GM18520 (cell line): Measurements from ENCODE around the gene KIR2DL4.
"Not testable (repeated sequence)": the region's sequence is repeated elsewhere in the genome, so short reads cannot be mapped to it uniquely, and the experiment has no call there.

Source experiments
- ATAC-seq: cut with Tn5 transposase; IDR thresholded peaks from one replicate; pipeline ENCODE4 v1.9.1; 2021; ENCODE audit not compliant: unreplicated experiment

The KIR2DL4 gene

DNA sequence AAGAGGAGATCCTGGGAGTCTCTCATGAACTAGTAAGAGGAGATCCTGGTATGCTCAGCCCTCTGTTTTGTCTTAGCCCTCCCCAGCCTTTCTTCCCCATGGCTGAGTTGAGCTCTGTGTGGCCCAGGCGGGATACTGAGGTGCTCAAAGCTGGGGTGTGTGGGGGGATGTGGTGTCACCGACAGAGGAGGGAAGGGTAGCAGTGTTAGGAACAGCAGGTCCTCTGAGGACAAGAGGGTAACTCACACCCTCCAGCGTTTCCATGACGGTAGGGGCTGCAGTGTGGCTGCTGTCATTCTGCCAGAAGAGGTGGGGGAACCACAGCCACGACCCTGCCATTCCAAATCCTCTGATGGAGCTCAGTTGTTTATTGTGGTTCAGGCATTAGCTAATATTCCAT lies 691 bp downstream of the KIR2DL4 start:
- no peak for ATAC-seq

DNA sequence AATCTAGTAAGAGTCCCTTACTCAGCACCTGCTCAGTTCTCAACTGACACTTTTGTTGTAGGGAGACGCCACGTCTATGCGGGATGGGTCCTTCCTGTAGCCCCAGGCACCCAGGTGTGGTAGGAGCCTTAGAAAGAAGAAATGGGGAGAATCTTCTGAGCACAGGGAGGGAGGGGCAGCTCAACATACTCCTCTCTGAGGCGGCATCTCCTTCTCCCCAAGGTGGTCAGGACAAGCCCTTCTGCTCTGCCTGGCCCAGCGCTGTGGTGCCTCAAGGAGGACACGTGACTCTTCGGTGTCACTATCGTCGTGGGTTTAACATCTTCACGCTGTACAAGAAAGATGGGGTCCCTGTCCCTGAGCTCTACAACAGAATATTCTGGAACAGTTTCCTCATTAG lies 1.2 kb downstream of the KIR2DL4 start:
- no peak for ATAC-seq

- ATAC-seq: no peak
These were observed 2.5 kb downstream of the KIR2DL4 start for GRCh38 chr19:54805665-54806515.

DNA sequence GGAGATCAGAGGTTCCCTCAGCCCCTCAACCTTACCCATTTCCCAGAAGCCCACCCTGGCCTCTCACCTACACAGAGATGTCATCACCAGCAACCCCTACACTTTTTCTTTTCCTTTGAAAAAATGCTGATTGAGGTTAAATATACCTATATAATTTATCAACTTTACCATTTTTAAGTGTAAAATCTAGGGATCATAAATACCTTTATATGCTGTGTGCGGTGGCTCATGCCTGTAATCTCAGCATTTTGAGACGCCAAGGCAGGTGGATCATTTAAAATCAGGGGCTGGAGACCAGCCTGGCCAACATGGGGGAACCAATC lies 3.1 kb downstream of the KIR2DL4 start:
- no peak for ATAC-seq

- not testable (repeated sequence) for ATAC-seq
These were observed 11.2 kb downstream of the KIR2DL4 start for GRCh38 chr19:54814571-54814970.

- ATAC-seq: not testable (repeated sequence)
These were observed 12.8 kb downstream of the KIR2DL4 start, which contains the start of gene KIR3DL1 for GRCh38 chr19:54816251-54816650. Gene KIR3DL1 (plus strand): TSS chr19:54816468.

DNA sequence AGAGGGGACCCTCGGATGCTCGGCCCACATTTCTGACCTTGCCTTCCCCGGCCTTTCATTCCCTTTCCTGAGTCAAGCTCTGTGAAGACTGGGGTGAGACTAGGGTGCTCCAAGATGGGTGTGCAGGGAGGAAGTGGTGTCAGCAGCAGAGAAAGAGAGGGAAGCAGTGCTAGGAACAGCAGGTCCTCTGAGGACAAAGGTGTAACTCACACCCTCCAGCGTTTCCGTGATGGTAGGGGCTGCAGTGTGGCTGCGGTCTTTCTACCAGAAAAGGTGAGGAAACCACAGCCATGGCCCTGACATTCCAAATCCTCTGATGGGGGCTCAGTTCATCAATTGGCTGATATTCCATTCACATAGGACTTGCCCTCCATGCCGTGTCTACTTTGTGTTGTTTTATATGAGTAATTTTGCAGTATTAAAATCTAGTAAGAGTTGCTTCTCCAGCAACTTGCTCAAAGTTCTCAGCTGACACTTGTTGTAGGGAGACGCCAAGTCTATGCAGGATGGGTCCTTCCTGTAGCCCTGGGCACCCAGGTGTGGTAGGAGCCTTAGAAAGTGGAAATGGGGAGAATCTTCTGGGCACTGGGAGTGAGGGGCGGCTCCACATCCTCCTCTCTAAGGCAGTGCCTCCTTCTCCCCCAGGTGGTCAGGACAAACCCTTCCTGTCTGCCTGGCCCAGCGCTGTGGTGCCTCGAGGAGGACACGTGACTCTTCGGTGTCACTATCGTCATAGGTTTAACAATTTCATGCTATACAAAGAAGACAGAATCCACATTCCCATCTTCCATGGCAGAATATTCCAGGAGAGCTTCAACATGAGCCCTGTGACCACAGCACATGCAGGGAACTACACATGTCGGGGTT lies 14.5 kb downstream of the KIR2DL4 start:
- ATAC-seq: no peak

- not testable (repeated sequence) for ATAC-seq
These were observed 21.0 kb downstream of the KIR2DL4 start for GRCh38 chr19:54824416-54824815.

DNA sequence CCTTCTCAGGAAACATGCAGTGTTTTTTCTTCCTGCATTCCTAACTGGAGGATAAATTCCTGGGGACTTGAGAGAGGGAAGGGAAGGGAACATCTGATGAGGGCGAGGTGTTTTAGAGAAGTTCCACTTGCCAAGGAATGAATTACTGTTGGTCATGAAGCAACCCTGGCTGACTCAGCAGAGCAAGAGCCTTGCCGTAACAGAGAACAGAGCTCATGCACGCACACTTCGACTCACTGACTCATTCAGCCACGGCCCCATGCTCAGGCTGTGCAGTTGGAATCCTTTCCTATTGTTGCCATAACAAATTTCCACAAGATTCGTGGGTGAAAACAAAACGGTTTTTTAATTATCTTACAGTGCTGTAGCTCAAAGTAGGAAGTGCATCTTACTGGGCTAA lies 21.9 kb downstream of the KIR2DL4 start:
- ATAC-seq: not testable (repeated sequence)

- ATAC-seq: not testable (repeated sequence)
These were observed 24.7 kb downstream of the KIR2DL4 start for GRCh38 chr19:54828064-54828463.

DNA sequence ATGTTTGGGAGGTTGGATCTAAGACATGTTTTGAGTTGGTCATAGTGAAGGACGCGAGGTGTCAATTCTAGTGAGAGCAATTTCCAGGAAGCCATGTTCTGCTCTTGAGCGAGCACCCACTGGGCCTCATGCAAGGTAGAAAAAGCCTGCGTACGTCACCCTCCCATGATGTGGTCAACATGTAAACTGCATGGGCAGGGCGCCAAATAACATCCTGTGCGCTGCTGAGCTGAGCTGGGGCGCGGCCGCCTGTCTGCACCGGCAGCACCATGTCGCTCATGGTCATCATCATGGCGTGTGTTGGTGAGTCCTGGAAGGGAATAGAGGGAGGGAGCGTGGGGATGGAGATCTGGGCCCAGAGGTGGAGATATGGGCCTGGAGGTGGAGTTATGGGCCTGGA lies 29.1 kb downstream of the KIR2DL4 start, which contains the start of gene KIR2DS4:
Gene KIR2DS4, plus strand, starts transcription at position 181 of the 400 bp plus-strand sequence.
- ATAC-seq: not testable (repeated sequence)

DNA sequence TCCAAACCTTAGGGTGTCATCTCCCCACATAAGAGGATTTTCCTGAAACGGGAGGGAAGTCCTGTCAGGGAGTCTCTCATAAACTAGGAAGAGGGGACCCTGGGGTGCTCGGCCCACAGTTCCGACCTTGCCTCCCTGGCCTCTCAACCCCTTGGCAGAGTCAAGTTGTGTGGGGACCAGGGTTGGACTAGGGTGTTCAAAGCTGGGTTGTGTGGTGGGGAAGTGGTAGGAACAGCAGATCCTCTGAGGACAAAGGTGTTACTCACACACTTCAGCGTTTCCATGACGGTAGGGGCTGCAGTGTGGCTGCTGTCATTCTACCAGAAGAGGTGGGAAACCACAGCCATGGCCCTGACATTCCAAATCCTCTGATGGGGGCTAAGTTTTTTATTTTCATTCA lies 31.7 kb downstream of the KIR2DL4 start:
- ATAC-seq: not testable (repeated sequence)

- ATAC-seq: not testable (repeated sequence)
These were observed 34.1 kb downstream of the KIR2DL4 start for GRCh38 chr19:54837522-54837921.

DNA sequence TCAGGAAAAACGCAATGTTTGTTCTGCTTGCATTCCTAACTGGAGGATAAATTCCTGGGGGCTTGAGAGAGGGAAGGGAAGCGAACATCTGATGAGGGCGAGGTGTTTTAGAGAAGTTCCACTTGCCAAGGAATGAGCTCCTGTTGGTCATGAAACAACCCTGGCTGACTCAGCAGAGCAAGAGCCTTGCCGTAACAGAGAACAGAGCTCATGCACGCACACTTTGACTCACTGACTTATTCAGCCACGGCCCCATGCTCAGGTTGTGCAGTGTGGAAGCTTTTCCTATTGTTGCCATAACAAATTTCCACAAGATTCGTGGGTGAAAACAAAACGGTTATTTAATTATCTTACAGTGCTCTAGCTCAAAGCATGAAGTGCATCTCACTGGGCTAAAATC lies 39.8 kb downstream of the KIR2DL4 start:
- not testable (repeated sequence) for ATAC-seq

GRCh38 chr19:54850061-54850640 lies 46.7 kb downstream of the KIR2DL4 start, which contains the start of gene KIR3DL2:
Gene KIR3DL2 (plus strand): TSS chr19:54850443. CDS start chr19:54850476, 33 bp downstream.
- not testable (repeated sequence) for ATAC-seq

GRCh38 chr19:54850930-54851329 lies 47.5 kb downstream of the KIR2DL4 start:
- no peak for ATAC-seq

DNA sequence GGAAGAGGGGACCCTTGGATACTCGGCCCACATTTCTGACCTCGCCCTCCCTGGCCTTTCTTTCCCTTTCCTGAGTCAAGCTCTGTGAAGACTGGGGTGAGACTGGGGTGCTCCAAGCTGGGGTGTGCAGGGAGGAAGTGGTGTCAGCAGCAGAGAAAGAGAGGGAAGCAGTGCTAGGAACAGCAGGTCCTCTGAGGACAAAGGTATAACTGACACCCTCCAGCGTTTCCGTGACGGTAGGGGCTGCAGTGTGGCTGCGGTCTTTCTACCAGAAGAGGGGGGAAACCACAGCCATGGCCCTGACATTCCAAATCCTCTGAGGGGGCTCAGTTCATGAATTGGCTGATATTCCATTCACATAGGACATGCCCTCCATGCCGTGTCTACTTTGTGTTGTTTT lies 47.9 kb downstream of the KIR2DL4 start:
- no peak for ATAC-seq

- not testable (repeated sequence) for ATAC-seq
These were observed 51.8 kb downstream of the KIR2DL4 start for GRCh38 chr19:54855241-54855640.

DNA sequence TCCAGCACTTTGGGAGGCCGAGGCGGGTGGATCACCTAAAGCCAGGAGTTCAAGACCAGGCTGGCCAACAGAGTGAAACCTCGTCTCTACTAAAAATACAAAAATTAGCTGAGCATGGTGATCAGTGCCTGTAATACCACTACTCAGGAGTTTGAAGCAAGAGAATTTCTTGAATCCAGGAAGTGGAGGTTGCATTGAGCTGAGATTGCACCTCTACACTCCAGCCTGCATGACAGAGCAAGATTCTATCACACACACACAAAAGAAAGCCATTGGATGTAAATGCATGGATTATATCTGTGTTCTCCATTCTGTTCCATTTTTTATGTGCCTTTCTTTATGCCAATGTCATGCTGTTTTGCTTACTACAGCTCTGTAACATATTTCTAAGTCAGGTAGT lies 55.1 kb downstream of the KIR2DL4 start:
- not testable (repeated sequence) for ATAC-seq

- ATAC-seq: not testable (repeated sequence)
These were observed 56.0 kb downstream of the KIR2DL4 start for GRCh38 chr19:54859421-54859820.

- ATAC-seq: not testable (repeated sequence)
These were observed 60.0 kb downstream of the KIR2DL4 start for GRCh38 chr19:54863459-54863858.
